Prostate gland (tissue), 2 donors: Measurements from ENCODE around the gene BICRA. TPM values are rescaled to one million over a fixed set of nuclear protein-coding genes. Genes with fewer than 3 reads are reported as not detected.

ENCODE experiments used
- DNase-seq: peaks from one replicate; pipeline ENCODE4 v3.0.0-alpha.2; 2019; ENCODE audit warnings: low spot score
- H3K27ac ChIP-seq, 2 donors: fragments of 200-600 bp; sonication (generic); 2 replicates each; pipeline ENCODE4 v1.5.1; 2017 to 2019
- H3K27me3 ChIP-seq: fragments of 200-600 bp; sonication (generic); replicated peaks from 2 replicates; pipeline ENCODE4 v1.5.1; 2019; ENCODE audit not compliant: insufficient read depth
- H3K36me3 ChIP-seq, 2 donors: fragments of 200-600 bp; sonication (generic); 1 replicate in 1 of 2; 2 replicates in 1 of 2; pipeline versions ENCODE4 v1.5.1 to v1.8.1; 2017 to 2019
- H3K4me1 ChIP-seq: fragments of 200-600 bp; sonication (generic); replicated peaks from 2 replicates; pipeline ENCODE4 v1.5.1; 2019
- H3K4me3 ChIP-seq, 2 donors: fragments of 200-600 bp; sonication (generic); 2 replicates each; pipeline ENCODE4 v1.5.1; 2017 to 2019
- H3K9me3 ChIP-seq: fragments of 200-600 bp; sonication (generic); 2 replicates; pipeline ENCODE4 v1.5.1; 2017
- POLR2A ChIP-seq: fragments of 450-650 bp; IDR thresholded peaks from one replicate; pipeline ENCODE4 v1.6.1; 2016; ENCODE audit warnings: antibody characterized with exemption, mild to moderate bottlenecking
- POLR2AphosphoS5 ChIP-seq: sonication (generic); formaldehyde crosslinking; IDR thresholded peaks from one replicate; pipeline ENCODE4 v1.6.1; 2017; ENCODE audit warnings: antibody characterized with exemption
- WGBS: methylation state at CpG from one replicate; pipeline ENCODE4 v1.1.5; 2018; 5-methylcytosine and 5-hydroxymethylcytosine counted together
- intact Hi-C: fragments of 100-400 bp; cut with DNase I; formaldehyde crosslinking; loops from one replicate; pipeline ENCODE4 v1.14.2; 2022
- total RNA-seq, 2 donors: library from RNA; depleted of rRNA; stranded (reverse); fragments of >200 nt; gene quantifications; one replicate each; pipeline ENCODE4 v1.1.0, GENCODE V29; 2016
- TF ChIP-seq, protein P1 (sequence below), 4 experiments: fragments of 200-600 bp in 2 of 4; fragments of 450-650 bp in 2 of 4; sonication (generic) in 2 of 4; IDR thresholded peaks; 1 replicate in 3 of 4; 2 replicates in 1 of 4; pipeline ENCODE4 v1.5.1; 2016 to 2019; ENCODE audit warnings: antibody characterized with exemption in 4 of 4, mild to moderate bottlenecking in 2 of 4, moderate library complexity in 2 of 4

The BICRA gene
- total RNA-seq, 2 donors from 2014 or later, result 19.4 to 25.3 TPM

GRCh38 chr19:47657719-47658118, 48.8 kb downstream of the BICRA start:
- peaks cover 7% of the 10 kb centered on the region for H3K4me1 ChIP-seq
- no peak for DNase-seq
- no peak overlapping the region for H3K4me3 ChIP-seq
- H3K27me3 ChIP-seq, result no peaks in the 10 kb centered on the region
- WGBS, result 84% methylated on average over 3 of the region's 3 CpGs
- H3K36me3 ChIP-seq, result no peaks in the 10 kb centered on the region
- intact Hi-C loops, result no loop called here
- no peaks in the 10 kb centered on the region for H3K9me3 ChIP-seq
- TF ChIP-seq, protein P1, sequence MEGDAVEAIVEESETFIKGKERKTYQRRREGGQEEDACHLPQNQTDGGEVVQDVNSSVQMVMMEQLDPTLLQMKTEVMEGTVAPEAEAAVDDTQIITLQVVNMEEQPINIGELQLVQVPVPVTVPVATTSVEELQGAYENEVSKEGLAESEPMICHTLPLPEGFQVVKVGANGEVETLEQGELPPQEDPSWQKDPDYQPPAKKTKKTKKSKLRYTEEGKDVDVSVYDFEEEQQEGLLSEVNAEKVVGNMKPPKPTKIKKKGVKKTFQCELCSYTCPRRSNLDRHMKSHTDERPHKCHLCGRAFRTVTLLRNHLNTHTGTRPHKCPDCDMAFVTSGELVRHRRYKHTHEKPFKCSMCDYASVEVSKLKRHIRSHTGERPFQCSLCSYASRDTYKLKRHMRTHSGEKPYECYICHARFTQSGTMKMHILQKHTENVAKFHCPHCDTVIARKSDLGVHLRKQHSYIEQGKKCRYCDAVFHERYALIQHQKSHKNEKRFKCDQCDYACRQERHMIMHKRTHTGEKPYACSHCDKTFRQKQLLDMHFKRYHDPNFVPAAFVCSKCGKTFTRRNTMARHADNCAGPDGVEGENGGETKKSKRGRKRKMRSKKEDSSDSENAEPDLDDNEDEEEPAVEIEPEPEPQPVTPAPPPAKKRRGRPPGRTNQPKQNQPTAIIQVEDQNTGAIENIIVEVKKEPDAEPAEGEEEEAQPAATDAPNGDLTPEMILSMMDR (IDR thresholded peaks at IDR 0.05), result no peak
- TF ChIP-seq POLR2A, result no peak
- TF ChIP-seq POLR2AphosphoS5, result no peak
- peak overlapping the region; percentile 59 to 68 for H3K27ac ChIP-seq

DNA sequence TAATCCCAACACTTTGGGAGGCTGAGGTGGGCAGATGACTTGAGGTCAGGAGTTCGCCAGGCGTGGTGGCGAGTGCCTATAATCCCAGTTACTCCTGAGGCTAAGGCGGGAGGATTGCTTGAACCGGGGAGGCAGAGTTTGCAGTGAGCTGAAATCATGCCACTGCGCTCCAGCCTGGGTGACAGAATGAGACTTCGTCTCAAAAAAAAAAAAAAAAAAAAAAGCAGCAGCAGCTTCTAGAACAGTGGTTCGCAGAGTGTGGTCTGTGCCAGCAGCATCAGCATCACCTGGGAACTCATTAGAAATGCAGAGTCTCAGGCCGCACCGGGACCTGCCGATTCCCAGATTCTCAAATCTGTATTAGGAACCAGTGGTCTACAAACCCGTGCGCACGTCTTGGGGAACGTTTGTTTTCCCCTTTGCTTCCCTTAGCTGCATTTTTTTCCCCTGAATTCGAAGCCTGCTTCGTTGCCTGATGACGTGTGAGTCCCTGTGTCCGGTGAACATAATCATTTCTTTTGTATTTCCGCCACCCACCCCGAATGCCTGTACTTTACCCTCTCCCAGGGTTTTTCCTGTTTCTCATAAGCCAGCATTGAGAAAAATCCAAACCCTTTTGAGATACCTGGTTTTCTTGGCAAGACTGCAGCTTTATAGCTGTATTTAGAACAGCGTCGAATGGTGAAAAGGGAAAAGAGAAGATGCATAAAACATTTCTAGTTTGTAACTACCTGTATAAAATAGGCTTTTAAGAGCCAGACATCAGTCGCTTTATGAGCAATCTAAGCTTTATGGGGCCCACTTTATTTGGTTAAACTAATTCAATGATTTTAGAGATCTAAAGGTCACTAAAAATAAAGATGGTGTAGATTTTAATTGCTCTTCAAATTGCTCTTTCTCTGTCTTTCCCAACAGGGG, 49.8 kb downstream of the BICRA start:
- intact Hi-C loops, result no loop called here
- DNase-seq, result no peak
- TF ChIP-seq POLR2AphosphoS5 (no peak), POLR2A (no peak)
- TF ChIP-seq, protein P1 (IDR thresholded peaks at IDR 0.05), result no peak
- WGBS, result 51% methylated on average over 24 of the region's 24 CpGs
- no peak overlapping the region for H3K4me3 ChIP-seq
- no peaks in the 10 kb centered on the region for H3K9me3 ChIP-seq
- H3K4me1 ChIP-seq, result peaks cover 10% of the 10 kb centered on the region
- no peaks in the 10 kb centered on the region for H3K27me3 ChIP-seq
- peak overlapping the region; percentile 59 to 68 for H3K27ac ChIP-seq
- no peaks in the 10 kb centered on the region for H3K36me3 ChIP-seq

DNA sequence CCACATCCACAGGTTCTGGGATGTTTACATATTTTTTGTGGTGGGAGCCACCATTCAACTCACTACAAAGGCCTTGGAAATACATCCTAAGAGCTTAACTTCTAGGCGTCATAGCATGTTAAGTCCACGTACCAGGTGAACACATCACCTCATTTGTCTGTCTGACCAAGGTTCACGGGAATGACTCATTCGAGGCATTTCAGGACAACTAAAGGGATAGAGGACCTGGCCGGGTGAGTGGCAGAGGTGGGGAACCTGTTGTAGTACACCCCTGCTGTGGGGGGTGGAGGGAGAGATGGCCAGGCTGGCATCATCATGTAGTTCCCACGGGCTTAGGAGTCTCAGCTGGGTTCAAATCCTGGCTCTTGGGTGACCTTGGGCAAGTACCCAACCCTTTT, 51.5 kb downstream of the BICRA start:
- Histone ChIP-seq H3K4me3 (no peak overlapping the region), H3K4me1 (peaks cover 23% of the 10 kb centered on the region), H3K9me3 (no peaks in the 10 kb centered on the region), H3K27ac (peak overlapping the region; percentile 4 to 45), H3K36me3 (no peaks in the 10 kb centered on the region), H3K27me3 (no peaks in the 10 kb centered on the region)
- no peak for DNase-seq
- intact Hi-C loops, result no loop called here
- TF ChIP-seq, protein P1 (IDR thresholded peaks at IDR 0.05), result no peak
- TF ChIP-seq POLR2AphosphoS5, result no peak
- WGBS, result 88% methylated on average over 6 of the region's 6 CpGs

GRCh38 chr19:47661161-47661560, 52.2 kb downstream of the BICRA start:
- H3K36me3 ChIP-seq, result no peaks in the 10 kb centered on the region
- peaks cover 23% of the 10 kb centered on the region for H3K4me1 ChIP-seq
- 90% methylated on average over 16 of the region's 16 CpGs for WGBS
- TF ChIP-seq POLR2AphosphoS5, result no peak
- no peak for TF ChIP-seq POLR2A
- TF ChIP-seq, protein P1 (IDR thresholded peaks at IDR 0.05), result no peak
- H3K27me3 ChIP-seq, result no peaks in the 10 kb centered on the region
- peak overlapping the region; percentile 94 to 95 for H3K27ac ChIP-seq
- DNase-seq, result no peak
- intact Hi-C loops, result no loop called here
- H3K4me3 ChIP-seq, result no peak overlapping the region
- no peaks in the 10 kb centered on the region for H3K9me3 ChIP-seq

- H3K27ac ChIP-seq, result peak overlapping the region; percentile 94 to 95
Measured at GRCh38 chr19:47661611-47662010, 52.7 kb downstream of the BICRA start.

More at GRCh38 chr19:47661611-47662010, 52.7 kb downstream of the BICRA start:
- TF ChIP-seq POLR2AphosphoS5 (no peak), POLR2A (no peak)
- TF ChIP-seq, protein P1 (IDR thresholded peaks at IDR 0.05), result no peak
- H3K27me3 ChIP-seq, result no peaks in the 10 kb centered on the region
- H3K36me3 ChIP-seq, result no peaks in the 10 kb centered on the region
- no peaks in the 10 kb centered on the region for H3K9me3 ChIP-seq
- intact Hi-C loops, result no loop called here
- no peak overlapping the region for H3K4me3 ChIP-seq
- H3K4me1 ChIP-seq, result peaks cover 23% of the 10 kb centered on the region
- WGBS, result 98% methylated on average over 4 of the region's 4 CpGs
- DNase-seq, result no peak
